PC-9 (cell line): Measurements from ENCODE around the gene FCSK. TPM values are rescaled to one million over a fixed set of nuclear protein-coding genes. Genes with fewer than 3 reads are reported as not detected.
"Not testable (repeated sequence)": the region's sequence is repeated elsewhere in the genome, so short reads cannot be mapped to it uniquely, and the experiment has no call there.

Source experiments
- Bru-seq: library from RNA; stranded (reverse); fragments of 400-500 nt; gene quantifications from one replicate; lab custom pipeline; 2021; lab: Mats Ljungman, UMichigan
- BruChase-seq, 2 experiments: library from RNA; stranded (reverse); fragments of 400-500 nt; gene quantifications; one replicate each; lab custom pipeline; 2021; lab: Mats Ljungman, UMichigan
- BruUV-seq: library from RNA; stranded (reverse); fragments of 400-500 nt; replicated peaks from 2 replicates; lab custom pipeline; 2021; lab: Mats Ljungman, UMichigan
- CTCF ChIA-PET: fragments of 300-600 bp; sonication (Branson Sonifier 250); formaldehyde crosslinking; loops from one replicate; lab custom pipeline; 2022; ENCODE audit warnings: antibody characterized with exemption; lab: Charles Lee
- POLR2A ChIA-PET: fragments of 300-600 bp; sonication (Branson Sonifier 250); formaldehyde crosslinking; loops from one replicate; lab custom pipeline; 2022; ENCODE audit warnings: antibody characterized with exemption; ENCODE audit not compliant: unreplicated experiment; lab: Charles Lee
- DNase-seq, 2 experiments: peaks; one replicate each; pipeline versions ENCODE4 v3.0.0 to v3.0.0-alpha.2; 2015 to 2022; ENCODE audit warnings: mixed read lengths in 1 of 2
- H2AFZ ChIP-seq: fragments of 200-600 bp; sonication (generic); 2 replicates; pipeline ENCODE4 v1.8.1; 2017; ENCODE audit warnings: antibody characterized with exemption
- H3F3A ChIP-seq: fragments of 200-600 bp; sonication (generic); 2 replicates; pipeline ENCODE4 v1.8.1; 2017; ENCODE audit warnings: antibody characterized with exemption, mild to moderate bottlenecking, low read depth; ENCODE audit not compliant: insufficient read depth
- H3K27ac ChIP-seq: fragments of 200-600 bp; sonication (generic); 2 replicates; pipeline ENCODE4 v1.6.1; 2016; ENCODE audit warnings: mixed run types
- H3K27me3 ChIP-seq: fragments of 200-600 bp; sonication (generic); 2 replicates; pipeline ENCODE4 v1.6.1; 2016; ENCODE audit warnings: low read depth, mixed run types; ENCODE audit not compliant: insufficient read depth
- H3K36me3 ChIP-seq: fragments of 200-600 bp; sonication (generic); 2 replicates; pipeline ENCODE4 v1.6.1; 2016; ENCODE audit warnings: low read depth, mixed run types
- H3K4me1 ChIP-seq: fragments of 200-600 bp; sonication (generic); replicated peaks from 2 replicates; pipeline ENCODE4 v1.6.1; 2016; ENCODE audit warnings: mixed run types; ENCODE audit not compliant: insufficient read depth
- H3K4me2 ChIP-seq: fragments of 200-600 bp; sonication (generic); 2 replicates; pipeline ENCODE4 v1.6.1; 2017; ENCODE audit warnings: mixed run types
- H3K4me3 ChIP-seq: fragments of 200-600 bp; sonication (generic); 2 replicates; pipeline ENCODE4 v1.6.1; 2016; ENCODE audit warnings: mixed run types
- H3K79me2 ChIP-seq: fragments of 200-600 bp; sonication (generic); 2 replicates; pipeline ENCODE4 v1.6.1; 2017; ENCODE audit warnings: low read depth, mixed run types
- H3K9me2 ChIP-seq: fragments of 200-600 bp; sonication (generic); 2 replicates; pipeline ENCODE4 v1.8.1; 2017; ENCODE audit warnings: mild to moderate bottlenecking; ENCODE audit not compliant: insufficient read depth
- H3K9me3 ChIP-seq: fragments of 200-600 bp; sonication (generic); 2 replicates; pipeline ENCODE4 v1.8.1; 2016; ENCODE audit warnings: low read depth; ENCODE audit not compliant: insufficient read depth
- H4K20me1 ChIP-seq: fragments of 200-600 bp; sonication (generic); 2 replicates; pipeline ENCODE4 v1.8.1; 2017; ENCODE audit not compliant: insufficient read depth
- CTCF ChIP-seq: fragments of 200-600 bp; sonication (generic); conservative IDR thresholded peaks from 2 replicates; pipeline ENCODE4 v1.6.1; 2017; ENCODE audit warnings: mixed run types, antibody characterized with exemption, mild to moderate bottlenecking, moderate library complexity
- EZH2 ChIP-seq: fragments of 200-600 bp; sonication (generic); IDR thresholded peaks from 2 replicates; pipeline ENCODE4 v1.8.0; 2017; ENCODE audit warnings: antibody characterized with exemption, low read depth
- intact Hi-C: fragments of 100-400 bp; cut with micrococcal nuclease; formaldehyde crosslinking; loops from one replicate; pipeline ENCODE4 v1.10.0; 2022; ENCODE audit not compliant: unreplicated experiment
- long read RNA-seq: library from polyadenylated mRNA; stranded (forward); transcript quantifications from one replicate; pipeline ENCODE4 v2.0.0, GENCODE V29; 2022
- total RNA-seq: library from RNA; stranded (reverse); gene quantifications from 2 replicates; pipeline ENCODE4 v1.2.3, GENCODE V29; 2021

The FCSK gene
- total RNA-seq (17.0 and 19.3 TPM in 2 replicates), Bru-seq, nascent RNA (percentile 45 among the genes with signal in this experiment), BruChase-seq, experiment 1, labeled RNA remaining after a 2-hour chase (percentile 53 among the genes with signal in this experiment), BruChase-seq, experiment 2, labeled RNA remaining after a 6-hour chase (percentile 57 among the genes with signal in this experiment)
- long read RNA-seq, partial matches to known transcripts = 6 of 10 reads
- long read RNA-seq, other reads (novel, unspliced or antisense) = 4 of 10 reads

- Histone ChIP-seq H3K4me3 (peak within 1 kb of the TSS; percentile 96), H3K4me1 (peaks cover 14% of the 10 kb centered on the region), H4K20me1 (no peaks in the 10 kb centered on the region), H3K9me2 (no peaks in the 10 kb centered on the region), H2AFZ (peak within 1 kb of the TSS; percentile 99), H3K27me3 (no peaks in the 10 kb centered on the region), H3K27ac (peak within 1 kb of the TSS; percentile 89), H3K79me2 (0 out of 2 replicates have a peak, but pooled peaks cover 8% of the 10 kb centered on the region), H3K4me2 (peak within 1 kb of the TSS; percentile 96), H3K9me3 (no peaks in the 10 kb centered on the region), H3F3A (peaks cover 5% of the 10 kb centered on the region; the same call in 1 of the 2 replicates), H3K36me3 (no peaks in the 10 kb centered on the region)
- ChIA-PET POLR2A (interaction anchor here (0.5 kb wide), 1 partner anchor 835 kb away, joined by 5 read pairs; the partner anchor contains the start of gene CMTR2), CTCF (no interaction called here)
- no TSS peak for BruUV-seq
- TF ChIP-seq EZH2 = no peak
- DNase-seq = peak in 1 of 2 experiments; percentile 67
- intact Hi-C loops = loop anchor here (1.0 to 2.0 kb wide), 3 partner anchors 16 to 74 kb away; partner anchors contain the start of gene ST3GAL2
Observed at GRCh38 chr16:70454222-70455034, at the start of gene FCSK. FCSK (plus strand) TSS chr16:70454595; CDS start chr16:70463191, 8,596 bp downstream.

- H3K27ac ChIP-seq, H3K4me3 ChIP-seq, H4K20me1 ChIP-seq, H3K4me2 ChIP-seq, H3K9me3 ChIP-seq, H2AFZ ChIP-seq, CTCF ChIA-PET, intact Hi-C loops, DNase-seq, POLR2A ChIA-PET, H3K9me2 ChIP-seq, H3K27me3 ChIP-seq, BruUV-seq, H3K36me3 ChIP-seq, H3K79me2 ChIP-seq: not testable (repeated sequence)
- Histone ChIP-seq H3F3A (peaks cover 32% of the 10 kb centered on the region), H3K4me1 (peaks cover 38% of the 10 kb centered on the region)
Observed at GRCh38 chr16:70406104-70406503, 48.3 kb upstream of the FCSK start.

GRCh38 chr16:70407811-70408274, 46.6 kb upstream of the FCSK start:
- CTCF ChIA-PET = no interaction called here

More at GRCh38 chr16:70407811-70408274, 46.6 kb upstream of the FCSK start:
- TF ChIP-seq CTCF = no peak
- TF ChIP-seq EZH2 = no peak
- BruUV-seq = no TSS peak
- no peaks in the 10 kb centered on the region for H3K9me3 ChIP-seq
- H2AFZ ChIP-seq = no peak overlapping the region
- H3F3A ChIP-seq = peaks cover 36% of the 10 kb centered on the region
- H3K27ac ChIP-seq = no peak overlapping the region
- no peak overlapping the region for H3K4me2 ChIP-seq
- POLR2A ChIA-PET = no interaction called here
- no peaks in the 10 kb centered on the region for H3K79me2 ChIP-seq
- H3K9me2 ChIP-seq = no peaks in the 10 kb centered on the region
- H4K20me1 ChIP-seq = no peaks in the 10 kb centered on the region
- peaks cover 33% of the 10 kb centered on the region for H3K4me1 ChIP-seq
- H3K4me3 ChIP-seq = no peak overlapping the region
- H3K27me3 ChIP-seq = no peaks in the 10 kb centered on the region
- no peaks in the 10 kb centered on the region for H3K36me3 ChIP-seq
- intact Hi-C loops = no loop called here
- DNase-seq = no peak
